K562 (cell line): Measurements from ENCODE around the gene PPFIA3. TPM values are rescaled to one million over a fixed set of nuclear protein-coding genes. Genes with fewer than 3 reads are reported as not detected.

Experiments used
- CCAR2 ChIP-seq: fragments of 200-400 bp; formaldehyde crosslinking; IDR thresholded peaks from 2 replicates; pipeline ENCODE4 v1.6.1; 2017; ENCODE audit warnings: mild to moderate bottlenecking, low read depth, low read length
- CEBPB ChIP-seq: fragments of 450-650 bp; IDR thresholded peaks from 2 replicates; pipeline ENCODE4 v1.6.1; 2016; ENCODE audit warnings: missing genetic modification characterization, missing compliant biosample characterization
- CHD1 ChIP-seq: fragments of 200-600 bp; sonication (generic); IDR thresholded peaks from one replicate; pipeline ENCODE4 v1.6.1; 2012; ENCODE audit warnings: mild to moderate bottlenecking, moderate library complexity, low read length, inconsistent platforms
- CTBP1 ChIP-seq: fragments of 450-650 bp; IDR thresholded peaks from 2 replicates; pipeline ENCODE4 v1.6.1; 2016; ENCODE audit warnings: borderline replicate concordance
- E2F4 ChIP-seq: sonication (generic); formaldehyde crosslinking; IDR thresholded peaks from 2 replicates; pipeline ENCODE4 v1.8.0; 2022; ENCODE audit warnings: mild to moderate bottlenecking, low read depth, missing genetic modification reagents
- ELF4 ChIP-seq: fragments of 450-650 bp; formaldehyde crosslinking; IDR thresholded peaks from 2 replicates; pipeline ENCODE4 v1.4.0; 2022; ENCODE audit warnings: missing genetic modification characterization
- ETS1 ChIP-seq: conservative IDR thresholded peaks from 2 replicates; pipeline ENCODE4 v1.6.1; 2011; ENCODE audit warnings: low read depth, mild to moderate bottlenecking, low read length; ENCODE audit not compliant: control insufficient read depth
- GTF2F1 ChIP-seq: IDR thresholded peaks from 2 replicates; pipeline ENCODE4 v1.6.1; 2011; ENCODE audit warnings: low read depth, low read length, improper control_type of control experiment
- ILK ChIP-seq: fragments of 450-650 bp; IDR thresholded peaks from 2 replicates; pipeline ENCODE4 v1.6.1; 2016; ENCODE audit warnings: missing genetic modification characterization, low read depth, mild to moderate bottlenecking, missing compliant biosample characterization, moderate library complexity, borderline replicate concordance
- JUNB ChIP-seq: fragments of 450-650 bp; formaldehyde crosslinking; conservative IDR thresholded peaks from 2 replicates; pipeline ENCODE4 v1.4.0; 2020; ENCODE audit warnings: mild to moderate bottlenecking
- L3MBTL2 ChIP-seq: fragments of 450-650 bp; IDR thresholded peaks from 2 replicates; pipeline ENCODE4 v1.6.1; 2016; ENCODE audit warnings: mild to moderate bottlenecking, moderate library complexity
- LARP7 ChIP-seq: fragments of 450-650 bp; IDR thresholded peaks from 2 replicates; pipeline ENCODE4 v1.6.1; 2016
- MTA1 ChIP-seq: fragments of 450-650 bp; IDR thresholded peaks from 2 replicates; pipeline ENCODE4 v1.6.1; 2017; ENCODE audit warnings: borderline replicate concordance
- POLR3G ChIP-seq: IDR thresholded peaks from 2 replicates; pipeline ENCODE4 v1.6.1; 2011; ENCODE audit not compliant: insufficient read length, insufficient replicate concordance; ENCODE audit errors: extremely low read depth
- RBM34 ChIP-seq: fragments of 200-400 bp; formaldehyde crosslinking; IDR thresholded peaks from 2 replicates; pipeline ENCODE4 v1.6.1; 2018; ENCODE audit warnings: low read length, borderline replicate concordance; ENCODE audit not compliant: insufficient read depth
- SMARCA4 ChIP-seq: fragments of 450-650 bp; IDR thresholded peaks from 2 replicates; pipeline ENCODE4 v1.6.1; 2016
- SNRNP70 ChIP-seq: fragments of 200-400 bp; formaldehyde crosslinking; optimal IDR thresholded peaks from 2 replicates; pipeline ENCODE3; 2017; ENCODE audit warnings: low read depth, low read length
- ZKSCAN8 ChIP-seq: fragments of 200-800 bp; sonication (Bioruptor generic); IDR thresholded peaks from 2 replicates; pipeline ENCODE4 v1.6.1; 2016; ENCODE audit warnings: missing genetic modification characterization, missing compliant biosample characterization
- ZNF140 ChIP-seq: fragments of 250-450 bp; sonication (Bioruptor Pico); IDR thresholded peaks from 2 replicates; pipeline ENCODE4 v1.8.0; 2021; ENCODE audit warnings: moderate library complexity, mild to moderate bottlenecking, inconsistent platforms
- ZNF589 ChIP-seq: fragments of 200-800 bp; sonication (Bioruptor generic); IDR thresholded peaks from 2 replicates; pipeline ENCODE4 v1.6.1; 2016; ENCODE audit warnings: low read depth, missing genetic modification characterization, missing compliant biosample characterization
- ZNF609 ChIP-seq: sonication (generic); formaldehyde crosslinking; IDR thresholded peaks from 2 replicates; pipeline ENCODE4 v1.8.1; 2023; ENCODE audit warnings: missing genetic modification reagents, mild to moderate bottlenecking, borderline replicate concordance
- ZSCAN32 ChIP-seq: fragments of 450-650 bp; formaldehyde crosslinking; IDR thresholded peaks from 2 replicates; pipeline ENCODE4 v1.4.0; 2020; ENCODE audit warnings: mild to moderate bottlenecking, moderate library complexity
- ZZZ3 ChIP-seq: fragments of 450-650 bp; IDR thresholded peaks from 2 replicates; pipeline ENCODE4 v1.6.1; 2016; ENCODE audit warnings: antibody characterized with exemption, mild to moderate bottlenecking, moderate library complexity
- polyA plus RNA-seq, 8 experiments: library from polyadenylated mRNA; depleted of rRNA in 4 of 8; stranded (reverse) in 5 of 8; unstranded in 3 of 8; fragments of >200 nt; fragmentation: Nextera tagmentation in 2 of 8; fragmentation: Illumina TruSeq in 1 of 8; extraction: Ambion mirVana in 2 of 8; extraction: Trizol in 1 of 8; gene quantifications; 2 replicates each; pipeline versions ENCODE4 v1.2.1 to v1.2.3, GENCODE V29; 2011 to 2014; ENCODE audit warnings: inconsistent platforms in 1 of 8, missing spikeins in 1 of 8
- total RNA-seq, 7 experiments: library from RNA; depleted of rRNA in 6 of 7; stranded (reverse); fragments of >200 nt in 6 of 7; fragmentation: Illumina TruSeq in 2 of 7; extraction: Trizol in 2 of 7; gene quantifications; 2 replicates each; pipeline versions ENCODE4 v1.2.1 to v1.2.3, GENCODE V29; 2011 to 2021; ENCODE audit warnings: low replicate concordance in 1 of 7

Gene PPFIA3
- total and polyA plus RNA-seq, 9 of the 15 experiments (the other 6 are each of a cell fraction or from before 2014, with no cell fraction given), result 0.10 to 53.0 (median 17.6) TPM

- no peak for TF ChIP-seq ZNF609 (CRISPR knock-in tag)
- peak; percentile 54; the same call in 1 of the 2 replicates for TF ChIP-seq MTA1
- TF ChIP-seq CTBP1, result peak; percentile 39; the same call in 1 of the 2 replicates
- TF ChIP-seq GTF2F1, result no peak
- TF ChIP-seq CHD1, result no peak
- TF ChIP-seq JUNB (CRISPR knock-in tag), result no peak
- TF ChIP-seq ZKSCAN8 (CRISPR knock-in tag), result no peak
- TF ChIP-seq ZNF140, result no peak
- peak; percentile 51; the same call in 1 of the 2 replicates for TF ChIP-seq LARP7
- no peak for TF ChIP-seq E2F4 (CRISPR knock-in tag)
- no peak for TF ChIP-seq SNRNP70
- TF ChIP-seq ZSCAN32 (CRISPR knock-in tag), result no peak
- TF ChIP-seq ELF4 (CRISPR knock-in tag), result no peak
- no peak for TF ChIP-seq ZNF589 (CRISPR knock-in tag)
- no peak for TF ChIP-seq ETS1
- TF ChIP-seq L3MBTL2, result no peak
- TF ChIP-seq POLR3G, result no peak
- no peak for TF ChIP-seq ZZZ3
- peak; percentile 30; the same call in 1 of the 2 replicates for TF ChIP-seq SMARCA4
- TF ChIP-seq CCAR2, result no peak
- TF ChIP-seq RBM34, result no peak
- no peak for TF ChIP-seq CEBPB (tag)
- no peak for TF ChIP-seq ILK
These were observed 45.6 kb upstream of the PPFIA3 start (continued) for GRCh38 chr19:49073514-49074378.
